ENCODE data around the gene CXCL16. TPM values are rescaled to one million over a fixed set of nuclear protein-coding genes. Genes with fewer than 3 reads are reported as not detected.

CXCL16 gene
- total RNA-seq, 1 donor from 2014 or later = 3.5 TPM

- DNase-seq = no peak
- peak within 1 kb of the TSS; percentile 28 for H3K4me3 Mint-ChIP-seq
- H3K27ac Mint-ChIP-seq = no peak within 1 kb of the TSS
Measured at GRCh38 chr17:4786106-4786511, 46.4 kb upstream of the CXCL16 start, which contains the start of gene VMO1. Gene VMO1 (minus strand): TSS chr17:4786364. CDS start chr17:4786352, 12 bp downstream.

DNA sequence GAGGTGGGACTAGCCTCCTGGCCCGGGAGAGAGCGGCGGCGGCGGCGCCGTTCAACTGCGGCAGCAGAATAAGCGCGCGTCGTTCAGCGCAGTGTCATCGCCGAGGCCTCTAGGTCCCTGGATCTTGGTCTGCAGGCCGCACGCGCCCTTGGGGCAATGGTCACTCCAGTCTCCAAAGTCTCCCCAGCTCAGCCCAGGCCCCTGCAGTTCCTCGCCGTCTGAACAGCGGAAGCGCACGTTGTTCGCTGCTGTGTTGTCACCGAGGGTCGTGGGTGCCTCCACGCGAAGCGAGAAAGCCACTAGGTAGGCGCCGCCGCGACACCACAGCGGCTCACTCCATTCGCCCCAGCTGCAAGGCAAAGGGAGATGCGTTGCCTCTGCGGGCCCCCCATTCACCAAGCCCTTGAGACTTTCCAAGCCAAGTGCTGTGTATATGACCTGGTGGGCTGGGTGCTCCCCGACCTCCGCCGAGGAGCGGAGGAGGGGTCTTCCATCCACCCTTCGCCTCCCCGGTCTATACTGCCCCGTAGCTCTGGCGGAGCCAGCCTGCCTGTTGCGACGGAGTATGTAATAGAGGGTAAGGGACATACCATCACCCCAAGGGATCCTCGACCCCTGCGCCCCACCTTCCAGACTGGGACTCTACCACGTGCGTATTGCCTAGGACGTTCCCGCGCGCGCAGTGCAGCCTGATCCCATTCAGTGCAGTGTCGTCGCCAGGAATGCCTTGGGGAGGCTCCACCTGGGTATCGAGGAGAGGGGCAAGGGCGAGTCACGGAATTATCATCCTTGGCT, 45.8 kb upstream of the CXCL16 start:
- Mint-ChIP-seq H3K36me3 (ENCODE audit: low read depth) (no peaks in the 10 kb centered on the region), H3K27me3 (peaks cover 36% of the 10 kb centered on the region), H3K4me3 (peak overlapping the region; percentile 28), H3K4me1 (peaks cover 14% of the 10 kb centered on the region), H3K9me3 (no peaks in the 10 kb centered on the region), H3K27ac (no peak overlapping the region)
- no peak for ATAC-seq (ENCODE audit: low read depth)
- ChIA-PET POLR2A (no interaction called here), CTCF (no interaction called here)
- no peak for DNase-seq
- intact Hi-C loops (cut with micrococcal nuclease) = loop anchor here (1.0 kb wide), 1 partner anchor 75 kb away; the partner anchor contains the start of gene ARRB2
- TF ChIP-seq, protein P1, sequence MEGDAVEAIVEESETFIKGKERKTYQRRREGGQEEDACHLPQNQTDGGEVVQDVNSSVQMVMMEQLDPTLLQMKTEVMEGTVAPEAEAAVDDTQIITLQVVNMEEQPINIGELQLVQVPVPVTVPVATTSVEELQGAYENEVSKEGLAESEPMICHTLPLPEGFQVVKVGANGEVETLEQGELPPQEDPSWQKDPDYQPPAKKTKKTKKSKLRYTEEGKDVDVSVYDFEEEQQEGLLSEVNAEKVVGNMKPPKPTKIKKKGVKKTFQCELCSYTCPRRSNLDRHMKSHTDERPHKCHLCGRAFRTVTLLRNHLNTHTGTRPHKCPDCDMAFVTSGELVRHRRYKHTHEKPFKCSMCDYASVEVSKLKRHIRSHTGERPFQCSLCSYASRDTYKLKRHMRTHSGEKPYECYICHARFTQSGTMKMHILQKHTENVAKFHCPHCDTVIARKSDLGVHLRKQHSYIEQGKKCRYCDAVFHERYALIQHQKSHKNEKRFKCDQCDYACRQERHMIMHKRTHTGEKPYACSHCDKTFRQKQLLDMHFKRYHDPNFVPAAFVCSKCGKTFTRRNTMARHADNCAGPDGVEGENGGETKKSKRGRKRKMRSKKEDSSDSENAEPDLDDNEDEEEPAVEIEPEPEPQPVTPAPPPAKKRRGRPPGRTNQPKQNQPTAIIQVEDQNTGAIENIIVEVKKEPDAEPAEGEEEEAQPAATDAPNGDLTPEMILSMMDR (IDR thresholded peaks at IDR 0.05) = no peak

More at GRCh38 chr17:4786106-4786511, 46.4 kb upstream of the CXCL16 start, which contains the start of gene VMO1:
- Mint-ChIP-seq H3K4me1 (peaks cover 17% of the 10 kb centered on the region), H3K27me3 (peaks cover 36% of the 10 kb centered on the region), H3K9me3 (no peaks in the 10 kb centered on the region), H3K36me3 (ENCODE audit: low read depth) (no peaks in the 10 kb centered on the region)
- TF ChIP-seq, protein P1 (IDR thresholded peaks at IDR 0.05) = no peak
- ATAC-seq (ENCODE audit: low read depth) = no peak
- intact Hi-C loops (cut with micrococcal nuclease) = no loop called here
- ChIA-PET CTCF (no interaction called here), POLR2A (no interaction called here)

DNA sequence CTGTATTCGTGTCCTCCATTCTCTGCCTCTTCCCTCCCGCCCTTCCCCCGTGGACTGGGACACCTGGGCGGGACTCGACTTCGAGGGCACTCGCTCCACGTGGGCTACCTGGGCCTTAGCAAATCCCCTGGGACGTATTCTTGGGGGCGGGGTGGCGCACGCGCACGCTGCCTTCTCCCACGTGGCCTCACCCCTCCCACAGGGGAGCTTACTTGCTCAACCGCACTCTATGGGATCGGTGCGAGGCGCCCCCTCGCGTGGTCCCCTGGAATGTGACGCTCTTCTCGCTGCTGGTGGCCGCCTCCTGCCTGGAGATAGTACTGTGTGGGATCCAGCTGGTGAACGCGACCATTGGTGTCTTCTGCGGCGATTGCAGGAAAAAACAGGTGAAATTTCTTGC, 42.9 kb upstream of the CXCL16 start:
- H3K27ac Mint-ChIP-seq = no peak overlapping the region
- ChIA-PET CTCF (no interaction called here), POLR2A (no interaction called here)
- H3K4me1 Mint-ChIP-seq = peaks cover 10% of the 10 kb centered on the region
- peaks cover 37% of the 10 kb centered on the region for H3K27me3 Mint-ChIP-seq
- intact Hi-C loops (cut with micrococcal nuclease) = no loop called here
- H3K36me3 Mint-ChIP-seq (ENCODE audit: low read depth) = no peaks in the 10 kb centered on the region
- ATAC-seq (ENCODE audit: low read depth) = no peak
- TF ChIP-seq, protein P1 (IDR thresholded peaks at IDR 0.05) = no peak
- H3K9me3 Mint-ChIP-seq = no peaks in the 10 kb centered on the region
- DNase-seq = no peak
- no peak overlapping the region for H3K4me3 Mint-ChIP-seq

DNA sequence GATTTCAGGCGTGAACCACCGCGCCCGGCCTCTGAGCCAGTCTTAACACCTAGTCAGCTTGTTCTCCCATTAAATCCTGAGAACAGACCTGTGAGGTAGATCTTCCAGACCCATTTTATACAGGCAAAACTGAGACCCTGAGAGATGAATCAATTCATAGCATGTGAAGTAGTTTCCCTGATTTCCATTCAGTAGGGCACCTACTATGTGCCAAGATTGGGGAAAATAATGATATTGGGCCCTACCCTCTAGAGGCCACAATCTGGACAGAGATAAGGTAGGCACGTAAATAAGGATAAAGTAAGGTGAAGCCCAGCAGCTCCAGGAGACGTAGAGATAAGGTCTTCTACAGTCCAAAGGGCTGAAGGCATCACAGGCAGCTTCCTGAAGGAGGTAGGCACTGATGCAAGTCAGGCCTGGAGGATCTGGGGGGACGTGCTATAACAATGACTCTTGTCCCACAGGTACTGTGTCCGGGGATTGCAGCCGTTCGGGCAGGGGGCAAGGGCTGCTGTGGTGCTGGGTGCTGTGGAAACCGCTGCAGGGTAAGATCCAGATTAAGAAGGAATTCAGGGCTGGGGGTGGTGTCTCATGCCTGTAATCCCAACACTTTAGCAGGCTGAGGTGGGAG, 40.7 kb upstream of the CXCL16 start:
- no peaks in the 10 kb centered on the region for H3K9me3 Mint-ChIP-seq
- no peak for ATAC-seq (ENCODE audit: low read depth)
- peaks cover 31% of the 10 kb centered on the region for H3K27me3 Mint-ChIP-seq
- CTCF ChIA-PET = no interaction called here
- peaks cover 3% of the 10 kb centered on the region for H3K4me1 Mint-ChIP-seq
- POLR2A ChIA-PET = interaction anchor here (0.7 kb wide), 1 partner anchor 9 kb away, joined by 3 read pairs; no protein-coding TSS in a partner anchor
- H3K36me3 Mint-ChIP-seq (ENCODE audit: low read depth) = no peaks in the 10 kb centered on the region
- no peak overlapping the region for H3K27ac Mint-ChIP-seq
- DNase-seq = no peak
- intact Hi-C loops (cut with micrococcal nuclease) = no loop called here
- TF ChIP-seq, protein P1 (IDR thresholded peaks at IDR 0.05) = no peak
- no peak overlapping the region for H3K4me3 Mint-ChIP-seq
